Raji (cell line): Measurements from ENCODE around the gene CLDN19.

Source experiments
- POLR2A ChIP-seq: IDR thresholded peaks from 2 replicates; pipeline ENCODE4 v1.6.1; 2011; ENCODE audit warnings: low read depth, low read length, control low read depth; ENCODE audit not compliant: insufficient read depth

Gene CLDN19, protein sequence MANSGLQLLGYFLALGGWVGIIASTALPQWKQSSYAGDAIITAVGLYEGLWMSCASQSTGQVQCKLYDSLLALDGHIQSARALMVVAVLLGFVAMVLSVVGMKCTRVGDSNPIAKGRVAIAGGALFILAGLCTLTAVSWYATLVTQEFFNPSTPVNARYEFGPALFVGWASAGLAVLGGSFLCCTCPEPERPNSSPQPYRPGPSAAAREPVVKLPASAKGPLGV

DNA sequence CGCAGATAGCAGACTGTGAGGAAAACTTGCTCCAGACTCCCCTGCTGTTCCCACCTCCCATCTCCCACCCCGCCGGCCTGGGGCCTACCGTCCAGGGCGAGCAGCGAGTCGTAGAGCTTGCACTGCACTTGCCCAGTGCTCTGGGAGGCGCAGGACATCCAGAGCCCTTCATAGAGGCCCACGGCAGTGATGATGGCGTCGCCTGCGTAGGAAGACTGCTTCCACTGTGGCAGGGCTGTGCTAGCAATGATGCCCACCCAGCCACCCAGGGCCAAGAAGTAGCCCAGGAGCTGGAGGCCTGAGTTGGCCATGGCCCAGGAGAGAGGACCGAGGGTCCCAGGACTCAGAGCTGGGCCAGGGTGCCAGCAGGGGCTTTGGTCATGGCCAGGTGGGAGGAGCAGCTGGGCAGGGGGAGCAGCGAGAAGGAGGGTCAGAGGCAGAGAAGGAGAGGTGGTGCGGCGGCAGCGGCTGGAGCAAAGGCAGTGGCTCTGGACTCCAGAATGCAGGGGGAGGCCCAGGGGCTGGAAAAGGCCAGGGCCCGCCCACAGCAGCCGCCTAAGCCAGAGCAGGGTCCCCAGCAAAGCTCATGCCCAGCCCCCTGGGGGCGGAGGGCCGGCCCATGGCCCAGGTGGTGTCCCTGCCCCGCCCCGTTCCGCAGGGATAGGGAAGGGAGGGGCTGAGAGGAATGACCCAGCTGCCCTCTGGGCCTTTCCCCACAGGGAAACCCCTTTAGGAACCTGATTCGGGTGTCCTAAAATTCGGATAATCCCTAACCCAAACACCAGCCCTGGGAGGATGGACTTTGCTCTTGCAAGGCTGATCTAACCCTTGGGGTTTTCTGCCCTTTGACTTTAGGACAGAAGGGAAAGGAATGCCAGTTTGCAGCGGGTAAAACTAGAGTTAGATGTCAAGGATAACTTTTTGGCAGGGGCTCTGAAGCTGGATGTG lies at the start of gene CLDN19:
Gene CLDN19, minus strand, starts transcription at position 484 of the 948 bp plus-strand sequence. Its CDS starts 173 bp downstream, at position 311.
- no peak for TF ChIP-seq POLR2A

DNA sequence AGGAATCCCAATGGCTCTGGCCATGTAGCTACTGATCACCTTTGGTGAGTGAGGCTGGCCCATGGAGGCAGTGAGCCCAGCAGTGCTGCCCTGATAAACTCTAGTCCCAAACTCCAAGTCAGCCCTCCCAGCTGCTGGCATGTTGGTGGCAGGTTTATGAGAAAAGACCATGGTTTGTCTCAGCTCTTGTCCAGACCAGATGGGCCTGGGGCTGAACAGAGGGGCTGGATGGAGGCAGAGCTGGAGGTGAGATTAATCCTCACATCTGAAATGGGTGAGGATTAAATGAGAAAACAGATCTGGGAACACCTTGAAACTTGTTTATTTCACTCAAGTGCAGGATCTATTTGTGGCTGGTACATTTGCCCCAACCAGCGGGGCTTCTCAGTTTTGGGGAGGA lies 48.0 kb upstream of the CLDN19 start:
- no peak for TF ChIP-seq POLR2A

DNA sequence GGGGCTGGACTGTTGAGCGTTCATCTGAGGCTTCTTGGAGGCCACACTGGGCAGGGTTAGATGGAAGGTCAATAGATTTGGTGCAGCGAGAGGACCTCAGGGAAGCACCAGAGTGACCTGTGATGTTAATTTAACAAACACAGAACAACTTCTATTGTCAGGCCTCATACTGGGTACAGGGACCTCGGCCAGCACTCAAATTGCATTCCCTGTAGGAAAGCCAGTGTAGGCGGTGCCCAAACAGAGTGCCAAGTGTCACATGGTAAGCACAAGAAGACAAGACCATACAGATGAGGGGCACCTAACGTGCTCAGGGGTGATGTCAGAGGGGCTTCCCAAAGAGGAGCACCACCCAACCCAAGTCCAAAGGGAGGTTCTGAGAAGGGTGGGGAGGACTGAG lies 46.1 kb upstream of the CLDN19 start:
- TF ChIP-seq POLR2A = no peak

DNA sequence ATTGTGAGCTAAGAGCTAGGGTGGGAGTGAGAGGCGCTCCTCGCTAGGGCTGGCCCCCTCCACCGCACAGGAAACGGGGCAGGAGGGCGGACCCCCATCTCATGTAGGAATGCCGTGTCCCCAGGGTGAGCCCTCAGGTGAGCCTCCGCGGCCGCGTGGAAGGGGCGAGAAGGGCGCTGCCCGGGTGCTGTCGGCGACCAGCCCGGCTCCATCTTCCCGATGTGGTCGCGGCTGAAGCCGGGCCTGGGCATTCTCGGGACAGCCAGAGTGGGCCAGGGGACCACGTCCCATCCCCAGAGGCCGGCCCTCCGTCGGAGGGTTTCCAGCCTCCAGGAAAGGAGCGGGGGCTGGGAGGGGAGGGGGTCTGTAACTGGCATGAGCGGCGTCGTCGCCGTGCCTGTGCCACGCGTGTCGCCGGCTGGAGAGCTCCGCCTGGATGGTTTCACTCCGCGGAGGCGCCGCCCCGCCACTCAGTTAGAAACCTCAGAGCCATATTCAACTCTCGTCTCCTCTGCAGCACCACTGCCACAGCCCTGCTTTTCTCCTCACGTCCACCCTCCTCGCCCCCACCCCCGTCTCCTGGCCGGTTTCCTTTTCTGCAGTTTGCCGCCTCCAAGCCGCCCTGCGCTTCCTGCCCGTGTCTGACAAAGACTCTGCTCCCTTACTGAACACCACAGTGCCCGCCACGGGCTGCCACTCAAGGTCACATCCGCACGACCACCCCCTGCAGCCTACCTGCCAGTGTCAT lies 45.1 kb upstream of the CLDN19 start, which contains the start of gene TMEM269:
Gene TMEM269, plus strand, starts transcription at position 46 of the 748 bp plus-strand sequence. CDS start 4,903 bp downstream, outside the sequence.
- TF ChIP-seq POLR2A = no peak

DNA sequence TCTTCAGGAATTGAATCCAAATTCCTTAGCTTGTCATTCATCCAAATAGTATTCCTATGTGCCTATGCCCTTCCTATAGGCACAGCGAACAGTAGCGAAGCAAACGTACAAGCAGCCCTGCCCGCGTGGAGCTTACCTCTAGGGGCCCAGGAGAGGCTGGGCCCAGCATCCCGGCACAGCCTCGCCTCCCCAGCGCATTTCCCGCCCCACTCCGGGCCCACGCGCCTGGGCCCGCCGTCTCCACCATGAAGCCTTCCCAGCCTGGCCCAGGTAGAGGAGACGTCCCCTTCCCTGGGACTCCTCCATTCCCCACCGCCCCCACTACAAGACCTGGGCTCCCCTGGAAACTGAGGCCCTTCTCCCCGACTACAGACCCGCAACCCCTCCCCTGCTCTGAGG lies 44.5 kb upstream of the CLDN19 start:
- TF ChIP-seq POLR2A = no peak

DNA sequence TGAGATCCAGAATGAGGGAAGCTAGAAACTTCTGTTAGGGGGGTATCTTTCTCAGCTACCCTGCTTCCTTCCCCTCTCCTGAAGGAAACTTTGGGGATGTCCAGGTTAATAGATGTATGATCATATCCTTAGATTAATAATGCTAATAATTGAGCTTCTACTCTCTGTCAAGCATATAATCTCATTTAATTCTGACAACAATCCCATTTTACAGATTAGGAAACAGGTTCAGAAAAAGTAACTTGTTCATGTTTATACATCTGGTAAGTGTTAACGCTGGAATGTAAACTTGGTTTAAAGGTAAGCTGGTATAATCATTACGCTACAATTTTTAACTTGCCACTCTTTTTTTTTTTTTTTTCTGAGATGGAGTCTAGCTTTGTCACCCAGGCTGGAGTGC lies 43.1 kb upstream of the CLDN19 start:
- no peak for TF ChIP-seq POLR2A

DNA sequence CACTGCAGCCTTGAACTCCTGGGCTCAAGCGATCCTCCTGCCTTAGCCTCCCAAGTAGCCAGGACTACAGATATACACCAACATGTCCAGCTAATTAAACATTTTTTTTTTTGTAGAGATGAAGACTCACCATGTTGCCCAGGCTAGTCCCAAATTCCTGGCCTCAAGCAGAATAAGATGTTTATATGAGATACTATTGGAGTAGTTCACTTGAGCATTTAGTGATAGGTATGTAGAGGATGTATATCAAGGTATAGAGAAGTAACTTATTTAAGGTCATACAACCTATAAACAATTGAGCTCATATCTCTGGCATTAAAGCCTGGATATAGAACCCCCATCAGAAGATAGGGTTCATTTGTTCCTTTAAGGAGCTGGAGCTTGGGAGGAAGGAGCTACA lies 40.1 kb upstream of the CLDN19 start:
- TF ChIP-seq POLR2A = no peak

DNA sequence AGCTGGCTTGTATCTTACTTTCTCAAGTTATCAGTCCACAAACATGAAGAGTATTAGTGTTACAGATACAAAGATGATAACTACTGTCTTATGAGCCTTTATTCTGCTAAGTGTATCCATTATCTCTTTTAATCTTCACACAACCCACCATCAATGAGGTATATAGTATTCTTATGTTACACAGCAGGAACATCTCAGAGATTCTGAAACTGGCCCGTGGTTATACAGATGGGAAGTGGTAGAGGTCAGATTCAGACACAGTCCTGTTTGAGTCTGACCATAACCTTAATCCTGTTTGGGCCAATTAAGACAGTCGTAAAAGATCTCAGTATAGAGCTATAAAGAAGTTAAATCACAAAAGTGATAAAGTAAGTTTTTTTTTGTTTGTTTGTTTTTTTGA lies 39.7 kb upstream of the CLDN19 start:
- TF ChIP-seq POLR2A = no peak

DNA sequence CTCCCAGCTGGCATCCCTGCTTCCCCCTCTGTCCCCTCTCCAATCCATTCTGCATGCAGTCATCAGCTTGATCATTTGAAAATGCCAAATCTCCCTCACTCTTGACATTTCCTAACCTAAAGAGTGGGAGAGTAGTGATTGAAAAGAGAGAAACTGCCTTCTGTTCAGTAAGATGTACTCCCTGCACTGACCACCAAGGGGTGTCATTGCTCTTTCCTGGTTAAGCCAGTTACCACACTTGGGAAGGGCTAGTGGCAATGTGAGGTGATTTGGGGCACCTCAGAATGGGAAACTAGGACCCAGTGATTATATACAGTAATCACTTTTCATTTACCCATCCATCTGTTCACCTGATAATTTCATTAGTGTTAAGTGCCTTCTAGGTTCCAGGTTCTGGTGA lies 37.8 kb upstream of the CLDN19 start:
- TF ChIP-seq POLR2A = no peak

DNA sequence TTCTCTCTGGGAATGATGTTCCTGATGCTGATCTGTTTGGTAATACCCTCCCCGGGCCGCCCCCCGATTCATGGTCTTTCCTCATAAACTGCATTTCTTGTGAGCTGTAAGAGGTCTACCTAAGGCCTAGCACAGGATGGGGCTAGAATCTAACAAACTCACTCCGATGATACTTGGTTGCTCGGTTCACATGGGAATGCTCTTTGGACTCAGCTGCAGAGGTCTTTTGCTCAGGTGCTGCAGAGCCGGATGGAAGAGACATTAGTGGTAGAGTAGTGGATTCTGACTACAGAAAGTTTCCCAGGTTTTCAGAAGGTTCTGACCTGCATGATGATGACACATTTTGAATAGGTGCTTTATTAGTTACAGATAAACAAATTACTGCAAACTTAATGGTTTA lies 36.5 kb upstream of the CLDN19 start:
- TF ChIP-seq POLR2A = no peak

DNA sequence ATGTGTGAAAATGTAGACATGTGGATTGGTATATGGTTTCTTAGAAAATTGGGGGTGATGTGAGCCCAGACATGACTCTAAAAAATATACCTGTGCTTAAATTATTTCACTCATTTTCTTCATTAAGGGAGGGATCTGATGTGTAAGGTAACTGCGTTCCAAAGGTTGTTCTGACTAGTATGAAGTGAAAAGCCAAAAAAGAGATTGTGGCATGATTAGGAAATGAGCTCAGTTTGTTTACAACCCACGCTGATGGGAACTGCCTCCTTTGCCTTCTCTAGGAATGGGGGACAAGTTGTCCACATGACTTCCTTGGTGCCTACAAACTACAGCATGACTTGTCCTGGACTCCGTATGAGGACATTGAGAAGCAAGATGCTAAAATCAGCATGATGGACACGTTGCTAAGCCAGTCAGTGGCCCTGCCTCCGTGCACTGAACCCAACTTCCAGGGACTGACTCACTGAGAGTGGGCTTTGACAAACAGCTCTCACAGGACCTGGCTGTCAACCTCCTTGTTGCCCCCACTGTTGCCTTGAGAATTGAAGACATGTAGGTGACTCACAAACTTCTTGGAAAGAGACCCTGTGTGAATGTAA lies 35.0 kb upstream of the CLDN19 start:
- no peak for TF ChIP-seq POLR2A

DNA sequence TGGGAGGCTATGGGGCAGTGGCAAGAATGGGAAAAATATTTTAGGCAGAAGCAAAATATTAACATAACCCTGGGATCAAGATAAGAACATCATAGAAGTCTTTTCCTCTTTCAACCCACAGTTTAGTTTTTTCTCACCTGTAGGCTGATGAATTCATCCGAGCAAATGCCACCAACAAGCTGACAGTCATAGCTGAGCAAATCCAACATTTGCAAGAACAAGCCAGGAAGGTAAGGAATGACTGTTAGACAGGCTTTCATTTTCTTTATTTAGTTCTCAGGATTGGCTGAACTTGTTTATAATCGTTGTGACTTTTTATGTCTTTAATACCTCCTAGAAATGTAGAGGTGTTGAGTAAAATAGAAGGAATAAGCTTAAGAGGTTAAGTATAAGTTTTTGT lies 33.4 kb upstream of the CLDN19 start:
- no peak for TF ChIP-seq POLR2A

DNA sequence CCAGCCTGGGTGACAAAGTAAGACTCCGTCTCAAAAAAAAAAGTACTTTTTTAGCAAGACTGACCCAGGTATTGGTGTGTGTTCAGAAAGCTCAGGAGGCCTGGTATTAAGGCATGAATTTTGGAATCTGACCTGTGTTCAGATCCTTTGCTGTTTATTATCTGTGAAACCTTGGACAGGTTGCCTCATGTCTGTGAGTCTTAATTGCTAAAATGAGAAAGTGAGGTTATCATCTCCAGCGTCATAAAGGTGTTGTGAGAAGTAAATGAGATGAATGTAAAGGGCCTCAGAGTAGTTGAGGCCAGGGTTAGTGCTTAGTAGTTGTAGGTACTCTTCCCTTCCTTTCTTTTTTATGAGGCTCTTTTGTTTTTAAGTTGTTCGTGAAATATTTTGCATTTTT lies 29.8 kb upstream of the CLDN19 start:
- TF ChIP-seq POLR2A = no peak

DNA sequence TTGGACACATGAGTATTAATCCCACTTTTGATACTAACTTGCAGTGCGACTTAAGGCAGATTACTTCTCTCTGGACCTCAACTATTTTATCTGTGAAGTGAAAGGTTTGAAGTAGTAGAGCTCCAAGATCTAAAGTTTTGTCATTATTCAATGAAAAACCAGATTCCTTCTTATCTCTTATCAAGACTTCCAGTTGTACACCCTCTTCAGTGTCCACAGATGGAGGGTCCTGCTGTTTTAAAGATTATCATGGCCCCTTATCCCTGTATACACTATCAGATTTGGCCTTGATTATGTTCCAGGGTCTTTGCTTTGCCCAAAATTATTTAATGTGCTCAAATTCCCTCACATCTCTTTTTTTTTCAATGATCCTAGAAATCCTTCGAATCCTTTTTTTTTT lies 28.1 kb upstream of the CLDN19 start:
- TF ChIP-seq POLR2A = no peak

DNA sequence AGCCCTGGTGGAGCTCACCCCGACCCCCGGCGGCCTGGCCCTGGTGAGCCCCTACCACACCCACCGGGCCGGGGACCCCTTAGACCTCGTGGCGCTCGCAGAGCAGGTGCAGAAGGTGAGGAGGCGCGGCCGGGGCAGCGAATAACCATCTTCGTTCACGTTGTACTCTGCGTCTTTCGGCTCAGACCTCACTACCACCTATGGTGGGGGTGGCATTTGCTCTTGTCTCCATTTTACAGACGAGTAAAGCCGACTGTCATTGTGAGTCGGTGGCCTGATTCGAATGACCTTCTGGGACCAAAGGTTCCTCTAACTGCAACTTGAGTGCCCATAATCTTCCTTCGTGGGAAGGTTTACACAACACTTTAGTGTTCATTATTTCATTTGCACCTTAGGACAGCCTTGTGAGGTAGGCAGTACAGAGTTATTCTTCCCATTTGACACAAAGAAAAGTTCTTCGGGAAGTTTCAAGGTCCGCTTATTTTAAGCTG lies 27.5 kb upstream of the CLDN19 start:
- TF ChIP-seq POLR2A = no peak

DNA sequence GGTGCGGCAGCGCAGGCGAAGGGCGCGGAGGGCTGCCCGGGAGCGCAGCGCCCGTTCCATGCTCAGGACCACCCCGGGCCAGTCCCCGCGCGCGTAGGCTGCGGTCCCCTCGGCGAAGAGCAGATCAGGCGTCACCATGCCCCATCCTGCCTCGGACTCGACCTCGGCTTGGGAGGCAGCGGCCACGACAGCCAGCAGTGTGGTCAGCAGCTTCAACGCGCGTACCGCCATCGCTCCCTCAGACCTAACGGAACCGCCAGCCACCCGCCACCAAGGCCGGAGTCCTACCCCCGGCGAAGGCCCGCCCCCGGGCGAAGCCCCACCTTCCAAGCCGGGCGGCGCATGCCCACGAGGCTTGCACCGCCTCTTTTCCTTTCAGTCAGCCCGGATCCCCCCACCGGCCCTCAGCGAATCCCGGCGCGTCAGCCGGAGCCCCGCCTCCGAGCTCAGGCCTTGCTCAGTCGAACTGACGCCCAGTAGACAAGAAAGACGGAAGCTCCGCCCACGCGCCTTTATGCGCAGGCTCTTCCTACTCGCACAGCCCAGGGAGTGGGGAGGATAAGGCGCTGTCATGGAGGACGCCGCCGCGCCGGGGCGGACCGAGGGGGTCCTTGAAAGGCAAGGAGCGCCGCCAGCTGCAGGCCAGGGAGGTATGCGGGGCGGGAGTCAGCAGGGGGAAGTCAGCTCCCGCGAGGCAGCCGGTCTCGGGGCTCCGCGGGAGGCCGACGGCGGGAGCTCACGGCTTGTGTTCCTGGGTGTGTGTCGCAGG lies 26.9 kb upstream of the CLDN19 start, which contains the start of the genes C1orf50 and P3H1:
Gene C1orf50, plus strand, starts transcription at position 509 of the 769 bp plus-strand sequence. Its CDS starts 63 bp downstream, at position 572.
Gene P3H1, minus strand, starts transcription at position 288 of the 769 bp plus-strand sequence. Its CDS starts 57 bp downstream, at position 231.
- TF ChIP-seq POLR2A = peak; percentile 96
